ENCODE data around the gene FGGY.

GRCh38 chr1:59282951-59283350, 13.9 kb upstream of the FGGY start:
- TF ChIP-seq POLR2A (IDR thresholded peaks at IDR 0.05; ENCODE audit: extremely low read depth, insufficient read length) (no peak), MAX (IDR thresholded peaks at IDR 0.05; ENCODE audit: low read depth, low read length) (no peak), CTCF (IDR thresholded peaks at IDR 0.05; ENCODE audit: low read depth, low read length) (no peak)
